GM18870 (cell line): ENCODE measurements around the gene ZBTB16.

Experiments used
- ATAC-seq: cut with Tn5 transposase; IDR thresholded peaks from one replicate; pipeline ENCODE4 v1.9.1; 2021; ENCODE audit warnings: moderate library complexity; ENCODE audit not compliant: unreplicated experiment

ZBTB16 gene

GRCh38 chr11:114125531-114125930, 66.0 kb downstream of the ZBTB16 start:
- ATAC-seq = no peak

GRCh38 chr11:114125959-114126358, 66.4 kb downstream of the ZBTB16 start:
- ATAC-seq = no peak

DNA sequence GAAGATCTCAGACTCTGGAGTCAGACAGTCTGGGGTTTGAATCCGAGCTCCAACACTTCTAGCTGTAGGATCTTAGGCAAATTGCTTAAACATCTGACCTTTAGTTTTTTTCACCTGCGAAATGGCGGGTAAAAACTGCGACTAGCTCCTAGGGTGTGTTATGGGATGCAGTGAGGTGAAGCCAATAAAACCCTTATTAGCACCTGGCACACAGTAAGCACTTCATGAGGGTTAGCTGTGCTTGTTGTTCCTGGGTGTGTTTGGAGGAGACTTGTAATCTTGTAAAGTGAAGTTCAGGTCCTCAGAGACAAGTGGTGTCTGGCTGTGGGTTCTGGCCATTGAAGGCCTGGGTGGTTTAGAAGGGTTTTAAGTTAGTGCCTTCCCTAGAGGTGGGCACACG, 68.9 kb downstream of the ZBTB16 start:
- no peak for ATAC-seq

GRCh38 chr11:114129142-114129541, 69.6 kb downstream of the ZBTB16 start:
- ATAC-seq = no peak

- ATAC-seq = no peak
Observed at GRCh38 chr11:114129699-114130098, 70.2 kb downstream of the ZBTB16 start.

DNA sequence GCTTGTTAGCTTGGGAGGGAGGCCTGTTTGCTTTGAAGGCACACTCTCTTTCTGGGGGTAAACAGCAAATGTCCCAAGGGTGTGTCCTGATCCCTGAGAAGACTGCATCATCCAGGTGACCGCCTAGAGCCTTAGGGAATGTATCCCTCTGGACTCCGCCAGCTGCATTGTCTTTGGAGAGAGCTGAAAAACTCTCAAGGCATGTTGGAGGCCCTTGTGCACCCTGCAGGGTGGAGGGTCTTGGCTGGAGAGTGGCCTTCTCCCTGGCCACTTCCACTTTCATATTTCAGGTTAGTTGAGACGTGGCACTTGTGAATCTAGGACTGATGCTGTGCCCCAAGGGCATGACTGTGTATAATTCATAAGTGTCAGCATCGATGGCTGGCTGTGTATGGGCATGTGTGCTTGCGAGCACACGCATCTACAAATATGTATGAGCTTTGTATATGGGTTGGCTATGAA, 70.6 kb downstream of the ZBTB16 start:
- no peak for ATAC-seq

DNA sequence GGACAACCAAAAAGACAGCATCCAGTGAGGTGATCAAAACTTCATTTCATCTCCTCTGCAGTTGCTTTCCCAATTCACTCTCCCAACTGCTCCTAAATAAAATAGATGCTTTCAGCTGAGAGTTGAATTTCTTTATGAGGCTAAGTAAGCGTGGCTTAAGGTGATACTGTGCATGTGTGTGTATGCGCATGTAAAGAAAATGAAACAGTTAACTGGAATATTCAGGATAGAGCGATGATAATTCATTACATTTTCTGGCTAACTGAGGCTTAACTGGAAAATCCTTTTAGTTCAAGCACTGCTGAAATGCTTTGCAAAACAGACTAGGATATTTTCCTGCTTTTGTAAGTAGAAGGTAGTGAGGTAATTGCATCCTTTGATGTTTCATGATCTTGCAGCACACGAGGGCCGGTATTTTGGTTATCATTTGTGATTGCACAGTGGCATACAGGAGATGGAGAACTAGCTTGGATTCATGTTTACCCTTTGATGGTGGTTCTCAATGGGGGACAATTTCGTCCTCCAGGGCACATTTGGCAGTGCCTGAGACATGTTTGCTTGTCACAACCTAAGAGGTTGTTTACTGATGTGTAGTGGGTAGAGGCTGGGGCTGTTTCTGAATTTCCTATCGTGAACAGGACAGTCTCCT, 71.2 kb downstream of the ZBTB16 start:
- no peak for ATAC-seq

- no peak for ATAC-seq
Observed at GRCh38 chr11:114131461-114131864, 72.0 kb downstream of the ZBTB16 start.

GRCh38 chr11:114132417-114132816, 72.9 kb downstream of the ZBTB16 start:
- no peak for ATAC-seq

DNA sequence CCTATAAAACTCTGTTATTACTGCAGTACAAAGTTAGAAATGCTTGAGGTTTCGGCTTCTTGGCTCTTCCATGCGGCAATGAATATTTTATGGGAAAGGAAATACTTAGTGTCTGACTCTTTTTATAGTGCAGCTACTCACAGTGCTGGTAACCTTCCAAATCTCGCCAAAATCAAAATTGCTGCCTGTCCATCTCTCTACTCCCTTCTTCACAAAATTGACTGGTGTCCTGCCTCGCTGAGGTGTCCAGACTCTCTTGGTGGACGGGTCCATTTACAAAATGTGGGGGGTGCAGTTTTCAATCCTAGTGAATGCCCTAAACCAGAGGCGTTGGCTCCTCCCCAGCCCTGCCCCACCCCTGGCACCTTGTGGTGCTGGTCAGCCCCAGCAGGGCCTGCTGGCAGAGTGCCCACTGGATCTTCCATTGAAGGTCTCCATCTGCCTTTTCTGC, 73.5 kb downstream of the ZBTB16 start:
- ATAC-seq = no peak

DNA sequence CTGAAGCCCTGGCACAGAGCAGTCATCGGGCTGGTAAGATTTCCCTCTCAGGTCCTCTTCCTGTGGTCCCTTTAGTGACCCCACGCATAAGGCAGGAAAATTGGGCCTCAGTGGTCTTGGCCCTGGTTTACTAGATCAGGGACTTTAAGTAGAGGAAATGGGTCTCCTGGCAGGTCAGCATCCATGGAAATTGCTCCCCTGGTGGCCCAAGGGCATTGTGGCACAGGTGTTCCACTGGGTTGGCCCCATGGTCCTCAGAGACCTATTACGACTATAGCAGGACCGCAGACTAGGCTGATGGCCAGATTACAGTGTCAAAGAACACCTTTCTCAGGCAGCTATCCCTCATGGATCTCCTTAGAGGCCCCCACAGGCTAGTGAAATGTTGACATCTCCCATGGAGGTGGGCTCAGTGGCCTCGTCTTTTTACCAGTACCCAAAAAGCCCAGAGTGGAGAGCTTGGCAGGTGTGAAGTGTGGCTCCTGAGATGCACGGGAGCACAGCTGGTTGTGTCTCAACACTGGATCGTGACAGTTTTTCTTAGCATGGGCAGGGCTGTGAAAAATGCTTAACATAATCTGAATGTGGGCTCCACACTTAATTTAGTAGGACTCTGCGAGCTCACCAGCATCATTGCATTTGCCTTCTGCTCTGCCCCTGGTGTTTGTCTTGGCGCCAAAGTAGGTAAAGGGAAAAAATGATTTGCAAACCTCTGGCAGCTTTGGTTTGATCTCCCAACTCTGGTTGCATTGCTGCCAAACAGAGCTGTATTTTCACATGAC, 74.2 kb downstream of the ZBTB16 start:
- no peak for ATAC-seq

- ATAC-seq = no peak
Observed at GRCh38 chr11:114134870-114135269, 75.4 kb downstream of the ZBTB16 start.

DNA sequence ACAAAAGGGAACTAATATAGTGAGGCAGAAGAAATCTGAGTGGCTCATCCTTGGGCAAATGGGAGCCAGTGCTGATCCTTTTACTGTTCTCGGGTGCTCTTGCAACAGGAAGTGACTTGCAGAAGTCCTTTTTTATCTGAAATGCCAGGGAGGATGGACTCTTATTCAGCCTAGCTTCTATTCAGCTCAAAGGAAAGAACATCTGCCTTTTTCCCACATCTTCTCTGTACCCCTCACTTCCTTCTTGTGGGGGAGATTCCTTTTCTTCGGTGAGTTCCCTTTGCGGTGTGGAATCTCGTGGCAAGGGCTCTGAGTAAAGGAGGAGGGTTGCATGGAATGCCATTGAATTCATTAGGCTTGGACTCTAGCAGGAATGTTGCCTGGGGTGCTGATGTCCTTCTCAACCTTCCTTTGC, 76.2 kb downstream of the ZBTB16 start:
- ATAC-seq = no peak

DNA sequence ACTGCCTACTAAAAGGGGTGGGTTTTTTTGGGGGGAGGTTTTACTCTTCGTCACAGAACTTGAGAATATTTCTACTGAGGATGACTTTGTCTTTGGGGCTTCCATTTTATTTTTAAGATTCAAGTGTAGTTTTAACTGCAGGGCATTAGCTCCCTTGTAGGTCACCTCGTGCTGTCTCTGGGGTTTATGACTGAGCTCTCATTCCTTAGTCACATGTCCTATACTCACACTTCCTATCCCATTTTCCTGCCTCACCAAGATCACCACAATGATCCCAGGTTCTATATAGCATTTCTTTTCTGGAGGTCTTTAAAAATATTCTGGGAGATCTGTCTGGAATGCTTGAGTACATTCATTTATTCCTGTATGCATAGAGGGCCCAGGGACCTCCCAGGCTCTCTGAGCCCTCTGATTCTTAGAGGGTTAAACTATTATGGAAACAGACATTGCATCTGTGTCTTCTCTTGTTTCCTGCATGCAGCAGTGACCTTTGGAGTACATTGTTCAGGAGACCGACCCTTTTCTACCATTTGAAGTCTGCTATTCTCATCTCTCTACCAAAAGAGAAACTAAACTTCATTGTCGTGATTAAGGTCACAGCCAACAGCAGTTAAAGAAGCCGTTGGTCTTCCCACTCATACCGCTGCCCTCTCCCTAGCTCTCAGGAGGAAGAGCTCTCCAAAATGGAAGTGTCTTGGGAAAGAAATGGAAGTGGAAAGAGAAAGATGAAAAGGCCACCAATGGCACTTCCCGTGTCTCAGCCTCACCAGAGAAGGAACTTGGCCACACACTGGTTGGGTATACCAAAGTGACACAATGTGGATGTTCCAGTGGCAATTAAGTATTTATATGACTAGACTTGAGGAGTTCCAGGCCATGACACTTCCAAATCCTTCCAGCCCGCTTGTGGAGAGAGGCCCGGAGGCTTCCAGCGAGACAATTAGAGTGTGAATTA, 77.5 kb downstream of the ZBTB16 start:
- ATAC-seq = no peak

DNA sequence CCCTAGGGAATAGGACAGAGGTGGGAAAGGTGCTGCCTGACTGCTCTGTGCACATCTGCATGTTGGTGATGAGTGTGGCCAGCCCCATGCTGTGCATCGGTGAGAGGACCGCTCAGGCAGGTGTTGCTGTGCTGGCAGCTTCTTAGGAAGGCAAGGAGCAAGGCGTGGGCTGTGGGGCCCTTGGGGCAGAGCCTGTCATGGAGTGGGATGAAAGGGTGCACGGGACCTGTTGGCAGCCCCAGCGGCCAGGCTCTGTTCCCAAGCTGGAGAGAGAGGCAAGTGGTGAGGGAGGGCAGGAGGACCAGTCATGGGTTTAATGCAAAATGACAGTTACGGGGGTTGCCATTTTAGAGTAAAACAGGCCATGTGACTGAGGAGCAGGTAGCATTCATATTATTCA, 78.3 kb downstream of the ZBTB16 start:
- no peak for ATAC-seq

DNA sequence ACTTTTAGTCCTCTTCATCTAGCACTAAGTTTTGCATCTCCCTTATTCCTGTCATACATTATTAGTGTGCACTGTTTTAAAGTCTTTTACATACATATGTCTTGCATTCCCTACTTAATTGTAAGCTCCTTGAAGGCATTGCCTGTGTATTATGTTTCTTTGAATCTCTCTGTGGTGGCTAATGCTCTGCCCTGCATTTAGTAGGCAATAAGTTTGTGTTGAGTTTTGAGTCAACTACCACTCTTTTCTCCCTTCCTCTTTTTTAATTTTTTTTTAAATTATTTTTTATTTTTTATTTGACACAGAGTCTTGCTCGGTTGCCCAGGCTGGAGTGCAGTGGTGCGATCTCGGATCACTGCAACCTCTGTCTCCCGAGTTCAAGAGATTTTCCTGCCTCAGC, 78.9 kb downstream of the ZBTB16 start:
- ATAC-seq = no peak

- ATAC-seq = no peak
Observed at GRCh38 chr11:114140826-114141225, 81.3 kb downstream of the ZBTB16 start.

DNA sequence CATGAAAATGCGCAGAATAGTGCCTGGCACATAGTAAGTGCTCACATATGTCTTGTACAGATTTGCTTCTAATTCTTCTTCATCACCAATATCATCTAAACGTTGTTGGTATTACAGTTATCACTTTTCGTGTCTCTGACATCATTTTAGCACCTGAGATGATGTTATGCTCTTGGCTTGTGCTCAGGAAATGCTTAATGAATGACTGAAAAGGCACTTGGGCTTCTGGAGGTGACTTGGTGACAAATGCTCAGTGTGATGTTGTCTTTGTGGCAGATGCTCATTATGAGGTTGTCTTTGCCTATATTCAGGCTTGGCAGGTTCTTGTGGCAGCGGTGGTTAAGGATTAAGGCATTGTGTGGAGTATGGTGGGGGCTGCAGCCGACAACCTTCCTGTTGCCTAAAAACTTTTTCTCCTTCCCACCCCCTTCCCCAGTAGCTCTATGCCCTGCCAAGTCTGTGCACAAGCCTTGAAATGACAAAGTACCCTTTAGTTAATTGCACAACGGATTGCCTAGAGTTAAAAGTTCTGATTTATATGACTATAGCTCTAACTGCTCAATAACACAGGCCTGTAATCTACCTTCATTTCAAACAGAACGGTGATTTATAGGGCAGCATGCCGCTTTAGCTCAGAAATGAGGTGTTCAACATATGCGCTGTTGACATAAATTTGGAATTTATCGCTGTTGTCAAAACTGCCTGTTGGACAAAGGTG, 82.5 kb downstream of the ZBTB16 start:
- no peak for ATAC-seq

- no peak for ATAC-seq
Observed at GRCh38 chr11:114142707-114143106, 83.2 kb downstream of the ZBTB16 start.

DNA sequence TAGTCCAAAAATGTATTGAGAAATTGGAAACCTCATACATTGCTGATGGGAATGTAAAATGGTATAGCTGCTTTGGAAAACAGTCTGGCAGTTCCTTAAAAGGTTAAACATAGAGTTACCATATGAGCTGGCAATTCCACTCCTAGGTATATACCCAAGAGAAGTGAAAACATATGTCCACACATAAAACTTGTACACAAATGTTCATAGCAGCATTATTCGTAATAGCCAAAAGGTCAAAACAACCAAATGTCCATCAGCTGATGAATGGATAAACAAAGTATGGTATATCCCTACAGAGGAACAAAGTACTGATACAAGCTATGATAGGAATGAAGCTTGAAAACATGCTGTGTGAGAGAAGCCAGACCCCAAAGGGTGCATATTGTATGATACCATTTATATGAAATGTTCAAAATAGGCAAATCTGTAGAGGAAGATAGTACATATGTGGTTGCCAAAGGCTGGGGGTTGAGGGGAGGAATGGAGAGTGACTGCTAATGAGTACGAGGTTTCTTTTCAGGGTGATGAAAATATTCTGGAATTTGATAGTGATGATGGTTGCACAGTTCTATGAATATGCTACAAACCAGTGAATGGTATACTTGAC, 85.8 kb downstream of the ZBTB16 start:
- no peak for ATAC-seq
